Suprapubic skin (tissue), 4 donors: ENCODE data around the gene CNTFR.

Experiments used
- CTCF ChIP-seq, 2 donors: fragments of 200-600 bp in 1 of 2; fragments of 450-650 bp in 1 of 2; sonication (generic) in 1 of 2; IDR thresholded peaks; one replicate each; pipeline ENCODE4 v1.5.1; 2016 to 2019; ENCODE audit warnings: antibody characterized with exemption in 2 of 2, mild to moderate bottlenecking in 1 of 2, moderate library complexity in 1 of 2
- EP300 ChIP-seq: sonication (generic); formaldehyde crosslinking; IDR thresholded peaks from one replicate; pipeline ENCODE4 v1.6.1; 2017; ENCODE audit warnings: antibody characterized with exemption
- POLR2A ChIP-seq, 2 donors: fragments of 450-650 bp; IDR thresholded peaks; one replicate each; pipeline ENCODE4 v1.6.1; 2017; ENCODE audit warnings: antibody characterized with exemption in 2 of 2, mild to moderate bottlenecking in 2 of 2, moderate library complexity in 2 of 2
- POLR2AphosphoS5 ChIP-seq, 3 donors: sonication (generic); formaldehyde crosslinking; IDR thresholded peaks; one replicate each; pipeline ENCODE4 v1.6.1; 2017; ENCODE audit warnings: antibody characterized with exemption in 3 of 3

GRCh38 chr9:34554211-34555001, 35.1 kb downstream of the CNTFR start:
- TF ChIP-seq CTCF (IDR thresholded peaks at IDR 0.05) (no peak), POLR2A (IDR thresholded peaks at IDR 0.05) (no peak), EP300 (no peak), POLR2AphosphoS5 (IDR thresholded peaks at IDR 0.05) (no peak)
